ENCODE data around the gene WDR86.

Gene WDR86

GRCh38 chr7:151367284-151367683 is 42.6 kb downstream of the WDR86 start:
- H3K27ac ChIP-seq (ENCODE audit: low read length), result no peak overlapping the region
- no peaks in the 10 kb centered on the region for H4K20me1 ChIP-seq (ENCODE audit: insufficient read depth, low read length)
- no peaks in the 10 kb centered on the region for H3K4me1 ChIP-seq (ENCODE audit: low read length)
- no peaks in the 10 kb centered on the region for H3K27me3 ChIP-seq (replicated peaks; ENCODE audit: insufficient read depth, low read length)
- TF ChIP-seq CTCF (IDR thresholded peaks at IDR 0.05; ENCODE audit: low read length) (no peak), EZH2 (optimal IDR thresholded peaks at IDR 0.05; ENCODE audit: low read depth, low read length) (no peak), EZH2phosphoT487 (IDR thresholded peaks at IDR 0.05; ENCODE audit: low read length) (no peak)
- H2AFZ ChIP-seq (ENCODE audit: low read length), result no peak overlapping the region
- no peak overlapping the region for H3K4me2 ChIP-seq (ENCODE audit: low read depth, low read length)
- no peak overlapping the region for H3K4me3 ChIP-seq (ENCODE audit: low read length)
- DNase-seq, result no peak
- H3F3A ChIP-seq (ENCODE audit: insufficient read depth, low read length), result no peaks in the 10 kb centered on the region
- H3K79me2 ChIP-seq (ENCODE audit: low read length), result no peaks in the 10 kb centered on the region
- no peaks in the 10 kb centered on the region for H3K9me2 ChIP-seq (replicated peaks; ENCODE audit: insufficient read depth, low read length)
- H3K9ac ChIP-seq (ENCODE audit: low read length), result no peak overlapping the region
- no peaks in the 10 kb centered on the region for H3K9me3 ChIP-seq (replicated peaks; ENCODE audit: insufficient read depth, low read length)
- H3K36me3 ChIP-seq (replicated peaks; ENCODE audit: insufficient read depth, low read length), result no peaks in the 10 kb centered on the region

GRCh38 chr7:151366880-151367222 is 43.0 kb downstream of the WDR86 start:
- Histone ChIP-seq H3K9me2 (replicated peaks; ENCODE audit: insufficient read depth, low read length) (no peaks in the 10 kb centered on the region), H3K79me2 (ENCODE audit: low read length) (no peaks in the 10 kb centered on the region), H3K4me2 (ENCODE audit: low read depth, low read length) (no peak overlapping the region), H3K27me3 (replicated peaks; ENCODE audit: insufficient read depth, low read length) (no peaks in the 10 kb centered on the region), H2AFZ (ENCODE audit: low read length) (no peak overlapping the region), H3F3A (ENCODE audit: insufficient read depth, low read length) (no peaks in the 10 kb centered on the region), H3K4me1 (ENCODE audit: low read length) (no peaks in the 10 kb centered on the region), H4K20me1 (ENCODE audit: insufficient read depth, low read length) (no peaks in the 10 kb centered on the region), H3K4me3 (ENCODE audit: low read length) (no peak overlapping the region), H3K27ac (ENCODE audit: low read length) (no peak overlapping the region), H3K9ac (ENCODE audit: low read length) (no peak overlapping the region), H3K9me3 (replicated peaks; ENCODE audit: insufficient read depth, low read length) (no peaks in the 10 kb centered on the region), H3K36me3 (replicated peaks; ENCODE audit: insufficient read depth, low read length) (no peaks in the 10 kb centered on the region)
- DNase-seq, result no peak
- TF ChIP-seq EZH2phosphoT487 (IDR thresholded peaks at IDR 0.05; ENCODE audit: low read length), result no peak
- no peak for TF ChIP-seq CTCF (IDR thresholded peaks at IDR 0.05; ENCODE audit: low read length)
- no peak for TF ChIP-seq EZH2 (optimal IDR thresholded peaks at IDR 0.05; ENCODE audit: low read depth, low read length)

GRCh38 chr7:151366166-151366879 is 43.5 kb downstream of the WDR86 start:
- Histone ChIP-seq H4K20me1 (ENCODE audit: insufficient read depth, low read length) (no peaks in the 10 kb centered on the region), H3K9me3 (replicated peaks; ENCODE audit: insufficient read depth, low read length) (no peaks in the 10 kb centered on the region), H3K36me3 (replicated peaks; ENCODE audit: insufficient read depth, low read length) (no peaks in the 10 kb centered on the region), H3K9me2 (replicated peaks; ENCODE audit: insufficient read depth, low read length) (no peaks in the 10 kb centered on the region), H3K27ac (ENCODE audit: low read length) (no peak overlapping the region), H3K4me3 (ENCODE audit: low read length) (no peak overlapping the region), H3K9ac (ENCODE audit: low read length) (no peak overlapping the region), H3K79me2 (ENCODE audit: low read length) (no peaks in the 10 kb centered on the region), H3K4me2 (ENCODE audit: low read depth, low read length) (no peak overlapping the region), H3F3A (ENCODE audit: insufficient read depth, low read length) (no peaks in the 10 kb centered on the region), H3K27me3 (replicated peaks; ENCODE audit: insufficient read depth, low read length) (no peaks in the 10 kb centered on the region), H2AFZ (ENCODE audit: low read length) (no peak overlapping the region), H3K4me1 (ENCODE audit: low read length) (no peaks in the 10 kb centered on the region)
- TF ChIP-seq EZH2phosphoT487 (IDR thresholded peaks at IDR 0.05; ENCODE audit: low read length) (no peak), EZH2 (optimal IDR thresholded peaks at IDR 0.05; ENCODE audit: low read depth, low read length) (no peak), CTCF (IDR thresholded peaks at IDR 0.05; ENCODE audit: low read length) (no peak)
- no peak for DNase-seq

Data from MM.1S (cell line).